Uterus (tissue), 4 donors: Measurements from ENCODE around the gene PODXL. TPM values are rescaled to one million over a fixed set of nuclear protein-coding genes. Genes with fewer than 3 reads are reported as not detected.

Experiments used
- DNase-seq, 2 donors: peaks; one replicate each; pipeline ENCODE4 v3.0.0-alpha.2; 2019 to 2020
- H3K27ac ChIP-seq, 2 donors: fragments of 200-600 bp; sonication (generic); 1 replicate in 1 of 2; 2 replicates in 1 of 2; pipeline ENCODE4 v1.5.1; 2016 to 2018
- H3K27me3 ChIP-seq, 2 donors: fragments of 200-600 bp; sonication (generic); one replicate each; pipeline ENCODE4 v1.5.1; 2018 to 2019; ENCODE audit warnings: control low read depth in 1 of 2
- H3K36me3 ChIP-seq, 2 donors: fragments of 200-600 bp; sonication (generic); one replicate each; pipeline ENCODE4 v1.5.1; 2019; ENCODE audit warnings: control low read depth in 1 of 2
- H3K4me1 ChIP-seq, 2 donors: fragments of 200-600 bp; sonication (generic); one replicate each; pipeline ENCODE4 v1.5.1; 2018 to 2019; ENCODE audit warnings: control low read depth in 1 of 2
- H3K4me3 ChIP-seq, 2 donors: fragments of 200-600 bp; sonication (generic); 1 replicate in 1 of 2; 2 replicates in 1 of 2; pipeline ENCODE4 v1.5.1; 2018 to 2019; ENCODE audit warnings: mild to moderate bottlenecking in 1 of 2
- H3K9me3 ChIP-seq, 2 donors: fragments of 200-600 bp; sonication (generic); one replicate each; pipeline ENCODE4 v1.5.1; 2019; ENCODE audit warnings: control low read depth in 1 of 2
- POLR2A ChIP-seq, 2 donors: fragments of 450-650 bp; IDR thresholded peaks; one replicate each; pipeline ENCODE4 v1.6.1; 2016; ENCODE audit warnings: antibody characterized with exemption in 2 of 2, mild to moderate bottlenecking in 1 of 2, moderate library complexity in 1 of 2
- intact Hi-C: fragments of 100-400 bp; cut with DNase I; formaldehyde crosslinking; loops from one replicate; pipeline ENCODE4 v1.15.1; 2023; ENCODE audit warnings: low total_unique reads
- total RNA-seq, 4 donors: library from RNA; depleted of rRNA in 3 of 4; stranded (reverse); fragments of >200 nt in 3 of 4; gene quantifications; one replicate each; pipeline versions ENCODE4 v1.1.0 to v1.2.4, GENCODE V29; 2014 to 2023
- TF ChIP-seq, protein P1 (sequence below), 4 experiments: fragments of 200-600 bp in 2 of 4; fragments of 450-650 bp in 2 of 4; sonication (generic) in 2 of 4; IDR thresholded peaks; one replicate each; pipeline ENCODE4 v1.5.1; 2016 to 2019; ENCODE audit warnings: antibody characterized with exemption in 4 of 4, mild to moderate bottlenecking in 2 of 4, moderate library complexity in 1 of 4
- donor health status: DM: yes; HTN: yes; CAD: no.

The PODXL gene
- 100 to 1,000 TPM in 1 of 4 donors, 10 to 100 TPM in 3; 33.6 to 135 (median 36.1) TPM for total RNA-seq

GRCh38 chr7:131556053-131556908 lies at the start of gene PODXL:
TSS of gene PODXL (minus strand) at chr7:131556628. CDS start at chr7:131556359, 269 bp downstream.
- H3K27ac ChIP-seq = peak within 1 kb of the TSS; percentile 70 to 71
- no peaks in the 10 kb centered on the region for H3K36me3 ChIP-seq
- H3K4me3 ChIP-seq = peak within 1 kb of the TSS; percentile 56 to 57
- intact Hi-C loops = loop anchor here (10.0 kb wide), 1 partner anchor 99 kb away; no protein-coding TSS in a partner anchor
- H3K4me1 ChIP-seq = peaks cover 0 to 8% of the 10 kb centered on the region in 2 donors
- peak; percentile 63 to 66 for DNase-seq
- no peaks in the 10 kb centered on the region for H3K9me3 ChIP-seq
- peak; percentile 53 to 77 for TF ChIP-seq POLR2A (IDR thresholded peaks at IDR 0.05)
- TF ChIP-seq, protein P1, sequence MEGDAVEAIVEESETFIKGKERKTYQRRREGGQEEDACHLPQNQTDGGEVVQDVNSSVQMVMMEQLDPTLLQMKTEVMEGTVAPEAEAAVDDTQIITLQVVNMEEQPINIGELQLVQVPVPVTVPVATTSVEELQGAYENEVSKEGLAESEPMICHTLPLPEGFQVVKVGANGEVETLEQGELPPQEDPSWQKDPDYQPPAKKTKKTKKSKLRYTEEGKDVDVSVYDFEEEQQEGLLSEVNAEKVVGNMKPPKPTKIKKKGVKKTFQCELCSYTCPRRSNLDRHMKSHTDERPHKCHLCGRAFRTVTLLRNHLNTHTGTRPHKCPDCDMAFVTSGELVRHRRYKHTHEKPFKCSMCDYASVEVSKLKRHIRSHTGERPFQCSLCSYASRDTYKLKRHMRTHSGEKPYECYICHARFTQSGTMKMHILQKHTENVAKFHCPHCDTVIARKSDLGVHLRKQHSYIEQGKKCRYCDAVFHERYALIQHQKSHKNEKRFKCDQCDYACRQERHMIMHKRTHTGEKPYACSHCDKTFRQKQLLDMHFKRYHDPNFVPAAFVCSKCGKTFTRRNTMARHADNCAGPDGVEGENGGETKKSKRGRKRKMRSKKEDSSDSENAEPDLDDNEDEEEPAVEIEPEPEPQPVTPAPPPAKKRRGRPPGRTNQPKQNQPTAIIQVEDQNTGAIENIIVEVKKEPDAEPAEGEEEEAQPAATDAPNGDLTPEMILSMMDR (IDR thresholded peaks at IDR 0.05) = peak in 1 of 4 experiments; percentile 14
- no peaks in the 10 kb centered on the region for H3K27me3 ChIP-seq

- Histone ChIP-seq H3K27me3 (no peaks in the 10 kb centered on the region), H3K36me3 (no peaks in the 10 kb centered on the region), H3K27ac (peak overlapping the region; percentile 33 to 60), H3K4me3 (no peak overlapping the region), H3K9me3 (no peaks in the 10 kb centered on the region), H3K4me1 (no peaks in the 10 kb centered on the region)
- TF ChIP-seq POLR2A (IDR thresholded peaks at IDR 0.05) = no peak
- TF ChIP-seq, protein P1 (IDR thresholded peaks at IDR 0.05) = no peak
- no peak for DNase-seq
- intact Hi-C loops = no loop called here
Observed at GRCh38 chr7:131605280-131605878, 49.0 kb upstream of the PODXL start.

DNA sequence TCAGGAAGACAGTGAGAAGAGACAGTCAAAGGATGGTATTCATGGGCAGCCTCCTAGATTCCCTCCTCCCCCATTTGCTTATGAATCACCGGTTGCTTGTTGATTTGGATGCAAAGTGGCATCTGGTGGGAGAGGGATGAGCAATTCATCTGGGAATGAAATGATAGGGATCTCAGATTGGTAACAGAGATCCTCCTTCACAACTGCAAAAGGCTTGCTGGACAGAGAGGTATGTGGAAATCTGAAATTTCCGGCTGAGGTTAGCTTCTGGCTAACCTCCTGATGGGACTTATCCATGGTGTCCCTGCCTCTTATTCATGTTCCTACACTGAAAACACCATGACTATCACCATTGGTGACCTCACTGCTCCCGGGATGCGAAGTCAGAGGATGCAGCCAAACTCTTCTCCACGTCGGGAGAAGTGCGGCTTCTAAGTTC lies 48.4 kb upstream of the PODXL start:
- no peak overlapping the region for H3K27ac ChIP-seq
- no peak for DNase-seq
- no peak overlapping the region for H3K4me3 ChIP-seq
- TF ChIP-seq, protein P1 (IDR thresholded peaks at IDR 0.05) = no peak
- TF ChIP-seq POLR2A (IDR thresholded peaks at IDR 0.05) = no peak
- H3K9me3 ChIP-seq = no peaks in the 10 kb centered on the region
- H3K27me3 ChIP-seq = no peaks in the 10 kb centered on the region
- intact Hi-C loops = no loop called here
- H3K4me1 ChIP-seq = no peaks in the 10 kb centered on the region
- no peaks in the 10 kb centered on the region for H3K36me3 ChIP-seq

GRCh38 chr7:131603932-131604331 lies 47.5 kb upstream of the PODXL start:
- TF ChIP-seq, protein P1 (IDR thresholded peaks at IDR 0.05) = no peak
- TF ChIP-seq POLR2A (IDR thresholded peaks at IDR 0.05) = no peak
- no peaks in the 10 kb centered on the region for H3K9me3 ChIP-seq
- no peaks in the 10 kb centered on the region for H3K36me3 ChIP-seq
- H3K27me3 ChIP-seq = no peaks in the 10 kb centered on the region
- no peak overlapping the region for H3K27ac ChIP-seq
- no peak overlapping the region for H3K4me3 ChIP-seq
- no peak for DNase-seq
- intact Hi-C loops = no loop called here
- H3K4me1 ChIP-seq = no peaks in the 10 kb centered on the region

- intact Hi-C loops = no loop called here
- no peak overlapping the region for H3K27ac ChIP-seq
- no peak for DNase-seq
- H3K4me3 ChIP-seq = no peak overlapping the region
- H3K27me3 ChIP-seq = no peaks in the 10 kb centered on the region
- TF ChIP-seq, protein P1 (IDR thresholded peaks at IDR 0.05) = no peak
- no peak for TF ChIP-seq POLR2A (IDR thresholded peaks at IDR 0.05)
- no peaks in the 10 kb centered on the region for H3K36me3 ChIP-seq
- no peaks in the 10 kb centered on the region for H3K9me3 ChIP-seq
- no peaks in the 10 kb centered on the region for H3K4me1 ChIP-seq
Observed at GRCh38 chr7:131602994-131603372, 46.6 kb upstream of the PODXL start.
